GM18907 (cell line): ENCODE measurements around the gene ALKBH7.
A peak's percentile ranks its signal among the peaks of the same experiment; 100 is the strongest.

ENCODE experiments used
- ATAC-seq: cut with Tn5 transposase; IDR thresholded peaks from one replicate; pipeline ENCODE4 v1.9.1; 2021; ENCODE audit warnings: mild to moderate bottlenecking, moderate library complexity; ENCODE audit not compliant: unreplicated experiment

ALKBH7 gene

DNA sequence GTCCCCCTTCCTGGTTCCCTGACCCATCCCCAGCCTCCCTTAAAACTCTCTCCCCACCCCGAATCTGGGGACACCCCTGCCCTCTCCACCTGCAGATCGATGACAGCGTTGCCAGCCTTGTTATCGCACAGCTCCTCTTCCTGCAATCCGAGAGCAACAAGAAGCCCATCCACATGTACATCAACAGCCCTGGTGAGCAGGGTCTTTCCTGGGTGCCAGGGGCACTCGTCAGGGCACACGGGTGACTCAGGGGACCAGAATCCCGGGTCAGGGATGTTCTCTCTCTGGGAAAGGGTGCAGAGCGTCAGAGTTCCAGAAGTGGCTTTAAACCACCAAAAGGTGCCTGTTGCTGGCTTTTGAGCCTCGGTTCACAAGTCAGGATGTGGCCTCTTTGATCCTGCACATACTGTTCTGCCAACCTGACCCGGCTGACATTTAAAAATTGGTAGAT, 10.2 kb upstream of the ALKBH7 start:
- no peak for ATAC-seq

DNA sequence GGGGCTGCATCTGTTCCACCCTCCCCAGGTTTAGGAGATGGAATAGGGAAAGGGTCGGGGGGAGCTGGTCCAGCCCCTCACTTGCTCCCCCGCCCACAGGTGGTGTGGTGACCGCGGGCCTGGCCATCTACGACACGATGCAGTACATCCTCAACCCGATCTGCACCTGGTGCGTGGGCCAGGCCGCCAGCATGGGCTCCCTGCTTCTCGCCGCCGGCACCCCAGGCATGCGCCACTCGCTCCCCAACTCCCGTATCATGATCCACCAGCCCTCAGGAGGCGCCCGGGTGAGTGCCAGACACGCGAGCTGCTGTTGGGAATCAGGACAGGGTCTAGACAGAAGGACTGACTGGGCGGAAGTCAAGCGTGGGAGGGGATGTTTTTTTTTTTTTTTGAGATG, 8.2 kb upstream of the ALKBH7 start:
- no peak for ATAC-seq

DNA sequence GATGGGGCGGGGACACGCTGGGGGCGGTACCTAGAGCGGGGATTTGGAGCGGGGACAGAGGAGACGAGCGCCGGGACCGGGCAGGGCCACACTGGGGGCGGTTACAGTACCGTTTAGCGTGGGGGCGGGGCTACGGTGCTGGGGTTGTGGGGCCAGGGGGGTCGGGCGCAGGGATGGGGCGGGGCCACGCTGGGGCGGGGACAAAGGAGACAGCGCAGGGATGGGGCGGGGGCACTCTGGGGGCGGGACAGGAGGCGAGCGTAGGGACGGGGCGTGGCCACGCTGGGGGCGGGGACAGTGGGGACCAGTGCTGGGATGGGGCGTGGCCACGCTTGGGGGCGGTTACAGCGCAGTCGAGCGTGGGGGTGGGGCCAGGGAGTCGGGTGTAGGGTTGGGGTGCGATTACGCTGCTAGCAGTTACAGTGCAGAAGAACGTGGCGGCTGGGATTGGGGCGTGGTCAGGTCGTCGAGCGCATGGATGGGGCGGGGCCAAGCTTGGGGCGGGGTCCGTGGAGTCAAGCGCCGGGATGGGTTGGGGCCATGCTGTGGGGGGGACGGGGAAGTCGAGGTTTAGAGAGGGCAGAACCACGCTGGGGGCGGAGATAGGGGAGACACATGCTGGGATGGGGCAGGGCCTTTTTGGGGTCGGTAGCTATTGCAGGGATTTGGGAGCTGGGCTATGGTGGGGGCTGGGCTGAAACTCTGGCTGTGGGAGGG, 660 bp downstream of the ALKBH7 start:
- peak; percentile 46 for ATAC-seq

DNA sequence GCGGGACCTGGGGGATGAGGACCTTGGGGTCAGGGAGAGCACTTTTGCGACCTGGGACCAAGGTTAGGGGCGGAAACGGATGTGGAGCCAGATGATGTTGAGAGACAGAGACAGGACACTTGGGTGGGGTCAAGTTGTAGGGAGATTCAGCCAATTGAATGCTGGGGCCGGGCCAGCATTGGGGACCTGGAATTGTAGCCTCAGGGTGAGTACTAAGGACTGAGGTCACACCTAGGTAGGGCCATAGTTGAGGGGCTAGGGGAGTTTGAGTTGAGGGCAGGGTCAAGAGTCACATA, 1.2 kb downstream of the ALKBH7 start:
- no peak for ATAC-seq

DNA sequence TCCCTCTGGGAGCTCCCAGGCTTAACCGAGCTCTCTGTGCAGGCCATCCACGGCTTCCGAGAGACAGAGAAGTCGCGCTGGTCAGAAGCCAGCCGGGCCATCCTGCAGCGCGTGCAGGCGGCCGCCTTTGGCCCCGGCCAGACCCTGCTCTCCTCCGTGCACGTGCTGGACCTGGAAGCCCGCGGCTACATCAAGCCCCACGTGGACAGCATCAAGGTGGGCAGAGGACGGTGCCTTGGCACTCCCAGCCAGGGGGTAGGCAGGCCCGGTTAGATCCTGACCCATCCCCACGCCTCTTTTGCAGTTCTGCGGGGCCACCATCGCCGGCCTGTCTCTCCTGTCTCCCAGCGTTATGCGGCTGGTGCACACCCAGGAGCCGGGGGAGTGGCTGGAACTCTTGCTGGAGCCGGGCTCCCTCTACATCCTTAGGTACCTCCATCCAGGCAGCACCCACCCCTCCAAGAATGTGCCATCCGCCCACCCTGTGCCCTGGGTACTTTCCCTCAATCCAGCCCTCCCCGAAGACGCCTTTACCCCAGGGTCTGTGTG, 1.6 kb downstream of the ALKBH7 start:
- no peak for ATAC-seq

DNA sequence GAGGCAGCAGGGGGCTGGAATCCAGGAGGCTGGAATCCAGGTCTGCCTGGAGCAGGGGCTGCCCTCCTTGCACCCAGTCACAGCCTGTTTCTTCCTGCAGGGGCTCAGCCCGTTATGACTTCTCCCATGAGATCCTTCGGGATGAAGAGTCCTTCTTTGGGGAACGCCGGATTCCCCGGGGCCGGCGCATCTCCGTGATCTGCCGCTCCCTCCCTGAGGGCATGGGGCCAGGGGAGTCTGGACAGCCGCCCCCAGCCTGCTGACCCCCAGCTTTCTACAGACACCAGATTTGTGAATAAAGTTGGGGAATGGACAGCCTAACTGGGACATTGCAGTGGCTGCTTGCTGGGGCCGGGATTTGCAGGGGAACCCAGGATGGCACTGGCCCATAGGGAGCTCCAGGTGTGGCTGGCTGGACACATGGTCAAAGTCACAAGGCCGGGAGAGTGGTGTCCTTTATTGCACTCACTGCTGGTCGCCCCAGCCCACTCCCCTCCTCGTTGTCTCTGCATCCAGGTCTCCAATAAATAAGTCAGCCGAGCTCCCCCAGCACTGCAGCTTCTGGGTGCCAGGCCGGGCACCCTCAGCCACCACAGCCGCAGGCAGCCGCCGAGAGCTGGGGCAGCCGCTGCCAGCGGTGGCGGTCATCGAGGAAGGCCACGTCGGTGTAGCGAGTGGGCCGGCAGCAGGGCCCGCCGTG, 2.3 kb downstream of the ALKBH7 start:
- ATAC-seq, result no peak

DNA sequence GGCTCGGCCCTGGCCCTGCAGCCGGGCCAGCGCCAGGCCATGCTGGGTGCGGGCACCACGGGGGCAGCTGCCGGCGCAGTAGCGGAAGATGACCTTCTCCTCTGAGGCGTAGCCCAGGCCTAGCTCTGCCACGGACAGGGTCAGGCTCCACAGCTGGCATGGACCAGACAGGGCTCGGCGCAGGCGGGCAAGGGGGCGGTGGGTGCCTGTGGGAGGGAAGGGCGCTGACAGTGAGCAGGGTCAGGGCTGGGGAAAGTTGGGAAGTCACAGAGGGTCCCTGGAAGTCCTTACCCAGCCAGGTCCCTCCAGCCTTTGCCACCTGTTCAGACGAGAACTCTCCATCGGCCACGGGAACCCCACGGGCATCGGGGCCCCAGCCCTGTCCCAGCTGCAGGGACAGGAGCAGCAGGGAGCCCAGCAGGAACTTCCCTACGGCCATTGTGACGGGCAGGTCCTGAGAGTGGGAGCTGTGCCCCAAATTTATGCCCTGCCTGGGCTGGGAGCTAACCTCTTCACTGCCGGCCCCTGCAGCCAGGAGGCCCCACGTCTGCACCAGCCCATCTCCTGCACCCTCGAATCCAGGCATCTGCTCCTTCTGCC, 2.9 kb downstream of the ALKBH7 start, which contains the start of gene PSPN:
Gene PSPN, minus strand, starts transcription at position 523 of the 600 bp plus-strand sequence. Its CDS starts 84 bp downstream, at position 439.
- no peak for ATAC-seq

DNA sequence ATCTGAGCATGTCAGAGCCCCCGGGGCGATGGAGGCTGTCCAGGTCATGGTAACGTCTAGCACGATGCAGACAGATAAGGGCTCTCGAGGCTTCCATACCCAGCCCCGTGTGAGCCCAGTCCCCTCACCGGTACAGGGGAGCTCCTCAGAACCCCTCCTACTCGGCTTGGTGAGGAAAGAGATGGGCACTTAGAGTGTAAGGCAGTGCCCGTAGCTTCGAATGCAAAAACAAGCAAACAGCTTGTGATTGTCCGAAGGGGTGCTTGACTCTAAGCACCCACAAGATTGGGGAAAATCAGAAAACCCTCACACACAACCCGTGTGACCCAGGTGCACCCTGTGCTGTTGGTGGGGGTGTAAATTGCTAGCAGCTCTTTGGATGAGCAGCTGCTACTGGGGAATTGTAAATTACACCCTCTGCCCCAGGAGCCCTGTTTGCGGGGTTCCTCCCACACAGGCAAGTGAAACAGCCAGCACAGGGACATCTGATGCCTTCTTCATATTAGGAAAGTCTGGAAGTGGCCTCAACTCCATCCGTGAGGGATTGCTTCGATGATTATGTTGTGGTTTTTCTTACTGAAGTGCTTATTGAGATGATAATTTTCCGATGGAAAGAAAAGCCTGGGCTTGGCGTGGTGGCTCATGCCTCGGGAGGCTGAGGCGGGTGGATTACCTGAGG, 4.1 kb downstream of the ALKBH7 start:
- ATAC-seq, result no peak

DNA sequence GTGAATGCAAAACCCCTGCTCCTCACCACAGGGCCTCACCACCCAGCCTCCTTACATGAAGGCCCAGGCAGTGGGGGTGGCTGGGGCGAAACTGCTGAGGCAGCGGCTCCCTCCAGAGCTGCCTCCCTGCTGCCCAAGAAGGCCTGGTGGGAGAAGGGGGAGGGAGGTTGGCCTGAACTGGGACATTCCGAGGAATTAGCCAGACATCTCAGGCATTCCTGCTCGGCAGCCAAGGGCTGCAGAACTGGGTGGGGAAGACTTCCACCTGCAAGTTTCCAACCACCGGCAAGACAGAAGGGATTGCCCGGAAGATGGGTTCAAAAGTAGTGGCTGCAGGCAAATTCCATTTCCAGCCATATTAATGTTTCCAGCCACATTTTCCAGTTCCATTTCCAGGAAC, 5.4 kb downstream of the ALKBH7 start:
- no peak for ATAC-seq

DNA sequence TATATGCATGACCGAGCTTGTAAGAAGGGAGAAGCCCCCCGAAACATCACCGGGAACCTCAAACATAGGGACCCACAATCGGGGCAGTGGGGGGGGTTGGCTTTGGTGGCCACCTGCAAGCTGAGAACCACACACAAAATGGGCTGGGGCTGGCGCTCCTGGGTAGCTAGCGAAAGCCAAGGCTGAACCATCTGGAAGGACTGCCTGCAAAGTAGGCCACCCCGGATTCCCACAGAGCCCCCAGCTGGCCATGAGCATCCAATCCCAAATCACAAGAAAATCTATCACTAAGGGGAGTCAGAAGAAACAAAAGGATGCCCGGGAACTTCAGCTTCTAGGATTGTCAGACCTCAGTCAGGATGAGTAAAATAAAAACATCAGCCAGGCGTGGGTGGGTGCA, 5.9 kb downstream of the ALKBH7 start:
- ATAC-seq, result no peak

DNA sequence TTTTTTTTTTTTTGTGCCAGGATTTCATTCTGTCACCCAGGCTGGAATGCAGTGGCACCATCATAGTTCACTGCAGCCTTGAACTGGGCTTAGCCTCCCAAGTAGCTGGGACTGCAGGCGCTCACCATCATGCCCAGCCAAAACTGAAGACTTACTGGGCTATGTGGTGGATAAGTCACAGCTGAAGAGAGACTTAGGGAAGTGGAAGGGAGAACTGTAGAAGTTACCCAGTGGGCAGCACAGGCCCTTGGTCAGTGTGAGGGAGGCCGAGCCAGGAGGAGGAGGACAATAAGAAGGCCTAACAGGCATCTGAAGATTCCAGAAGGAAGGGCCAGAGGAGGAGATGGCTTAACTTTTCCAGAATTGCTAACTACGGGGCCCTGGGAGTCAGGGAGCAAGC, 7.2 kb downstream of the ALKBH7 start:
- ATAC-seq, result no peak

DNA sequence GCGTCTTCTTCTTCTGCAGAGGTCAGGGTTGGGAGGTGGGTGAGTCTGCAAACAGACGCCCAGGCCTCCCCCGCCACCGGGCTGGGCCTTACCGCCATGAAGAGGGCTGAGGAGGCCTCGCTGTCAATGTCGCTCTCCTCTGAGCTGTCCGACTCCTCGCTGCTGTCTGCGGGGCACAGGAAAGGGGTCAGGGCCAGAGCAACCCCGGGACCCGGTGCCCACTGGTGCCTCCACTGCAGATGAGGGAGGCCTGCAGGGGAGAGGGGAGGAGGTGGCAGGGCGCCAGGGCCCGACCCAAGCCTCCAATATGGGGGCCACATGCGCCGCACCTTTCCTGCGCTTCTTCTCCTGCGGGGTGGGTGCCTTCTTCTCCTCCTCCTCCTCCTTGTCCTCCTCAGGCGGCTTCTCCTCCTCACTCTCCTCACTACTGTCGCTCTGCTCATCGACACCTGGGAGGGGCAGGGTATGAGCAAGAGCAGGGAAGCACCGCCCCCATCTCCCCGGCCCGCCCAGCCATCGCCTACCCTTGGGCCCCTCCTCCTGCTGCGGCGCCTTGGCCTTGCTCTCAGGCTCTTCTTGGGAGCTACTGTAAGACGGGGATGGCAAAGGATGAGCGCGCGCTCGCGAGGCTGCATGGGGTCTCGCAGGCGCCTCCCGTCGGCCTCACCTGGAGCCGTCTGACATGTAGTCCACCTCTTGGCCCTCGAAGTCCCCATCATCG, 8.6 kb downstream of the ALKBH7 start:
- ATAC-seq, result no peak

DNA sequence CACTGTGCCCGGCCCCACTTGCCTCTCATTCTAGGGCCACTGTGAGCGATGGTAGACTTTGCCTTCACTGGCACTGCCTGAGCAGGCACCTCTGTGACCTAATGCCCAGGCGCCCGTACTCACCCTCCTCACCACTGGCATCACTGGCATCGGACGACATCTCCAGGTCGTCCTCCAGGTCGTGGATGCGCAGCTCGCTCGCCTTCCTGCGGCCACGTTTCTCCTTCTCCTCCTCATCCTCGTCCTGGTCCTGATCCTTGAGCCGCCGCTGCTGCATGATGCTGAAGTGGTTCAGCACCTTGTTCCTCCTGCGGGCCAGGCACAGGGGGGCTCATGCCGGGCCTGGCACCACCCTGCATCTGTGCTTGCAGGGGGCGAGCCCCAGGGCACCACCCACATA, 10.6 kb downstream of the ALKBH7 start:
- no peak for ATAC-seq

DNA sequence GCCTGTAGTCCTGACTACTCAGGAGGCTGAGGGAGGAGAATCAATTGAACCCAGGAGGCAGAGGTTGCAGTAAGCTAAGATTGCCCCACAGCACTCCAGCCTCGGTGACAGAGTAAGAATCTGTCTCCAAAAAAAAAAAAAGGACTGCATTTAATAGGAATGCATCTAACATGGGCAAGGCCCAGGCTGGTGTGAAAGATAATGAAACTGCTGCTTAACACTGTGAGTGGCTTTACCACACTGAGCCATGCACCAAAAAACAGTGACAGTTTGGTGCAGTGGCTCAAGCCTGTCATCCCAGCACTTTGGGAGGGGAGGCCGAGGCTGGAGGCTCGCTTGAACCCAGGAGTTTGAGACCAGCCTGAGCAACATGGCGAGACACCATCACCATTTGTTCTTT, 11.8 kb downstream of the ALKBH7 start:
- no peak for ATAC-seq

DNA sequence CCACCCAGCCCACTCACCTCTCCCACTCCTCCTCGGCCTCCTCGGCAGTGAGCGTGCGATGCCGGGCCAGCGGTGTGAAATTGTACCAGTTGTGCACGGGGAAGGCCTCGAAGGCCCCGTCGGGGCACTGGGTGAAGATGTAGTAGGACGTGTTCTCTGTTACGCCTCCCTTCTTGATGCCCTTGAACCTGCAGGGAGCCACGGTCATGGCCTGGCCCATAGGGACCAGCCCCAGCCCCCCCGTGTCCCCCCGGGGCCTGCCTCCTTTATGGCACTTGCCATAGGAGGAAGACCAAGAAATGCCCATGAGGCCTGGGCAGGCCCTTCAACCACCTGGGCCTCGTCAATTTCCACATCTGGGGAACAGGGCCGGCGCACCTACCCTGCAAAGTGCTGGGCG, 14.8 kb downstream of the ALKBH7 start:
- ATAC-seq, result no peak

DNA sequence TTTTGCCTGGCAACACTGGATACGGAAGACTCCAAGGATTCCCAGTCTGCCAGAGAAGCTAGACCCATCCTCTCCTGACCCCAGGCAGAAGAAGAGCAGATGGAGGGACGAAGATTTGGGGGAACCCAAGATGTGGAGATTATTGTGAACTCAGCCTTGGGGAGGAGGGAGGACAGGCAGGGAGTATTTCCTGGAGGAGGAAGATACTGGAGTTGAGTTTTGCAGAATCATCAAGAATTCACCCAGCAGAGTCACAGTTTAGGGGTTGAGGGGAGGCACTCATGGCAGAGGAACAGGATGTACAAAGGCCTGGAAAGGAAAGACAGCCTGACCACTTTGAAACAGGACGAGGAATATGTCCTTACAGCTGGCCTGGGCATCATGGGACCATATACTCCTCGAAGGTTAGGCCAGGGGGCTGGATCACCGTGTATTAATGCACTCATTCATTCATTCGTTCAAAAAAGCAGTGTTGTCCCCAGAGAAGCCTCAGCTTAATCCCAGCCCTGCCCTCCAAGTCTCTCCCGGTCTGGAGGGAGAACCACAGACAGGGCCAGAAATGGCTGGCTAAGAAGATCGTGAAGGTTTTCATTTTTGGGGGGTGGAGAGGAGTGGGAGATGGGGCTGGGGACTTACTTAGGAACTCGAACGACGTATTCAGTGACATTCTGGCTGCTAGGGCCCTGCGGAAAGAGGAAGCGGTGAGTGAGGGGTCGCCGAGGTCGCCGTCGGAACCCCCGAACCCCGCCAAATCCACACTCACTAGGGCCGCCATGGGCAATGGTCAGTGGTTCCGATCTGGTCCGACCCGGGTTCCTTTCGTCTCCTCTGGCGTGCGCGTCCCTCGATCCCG, 19.9 kb downstream of the ALKBH7 start:
- peak; percentile 7 for ATAC-seq

DNA sequence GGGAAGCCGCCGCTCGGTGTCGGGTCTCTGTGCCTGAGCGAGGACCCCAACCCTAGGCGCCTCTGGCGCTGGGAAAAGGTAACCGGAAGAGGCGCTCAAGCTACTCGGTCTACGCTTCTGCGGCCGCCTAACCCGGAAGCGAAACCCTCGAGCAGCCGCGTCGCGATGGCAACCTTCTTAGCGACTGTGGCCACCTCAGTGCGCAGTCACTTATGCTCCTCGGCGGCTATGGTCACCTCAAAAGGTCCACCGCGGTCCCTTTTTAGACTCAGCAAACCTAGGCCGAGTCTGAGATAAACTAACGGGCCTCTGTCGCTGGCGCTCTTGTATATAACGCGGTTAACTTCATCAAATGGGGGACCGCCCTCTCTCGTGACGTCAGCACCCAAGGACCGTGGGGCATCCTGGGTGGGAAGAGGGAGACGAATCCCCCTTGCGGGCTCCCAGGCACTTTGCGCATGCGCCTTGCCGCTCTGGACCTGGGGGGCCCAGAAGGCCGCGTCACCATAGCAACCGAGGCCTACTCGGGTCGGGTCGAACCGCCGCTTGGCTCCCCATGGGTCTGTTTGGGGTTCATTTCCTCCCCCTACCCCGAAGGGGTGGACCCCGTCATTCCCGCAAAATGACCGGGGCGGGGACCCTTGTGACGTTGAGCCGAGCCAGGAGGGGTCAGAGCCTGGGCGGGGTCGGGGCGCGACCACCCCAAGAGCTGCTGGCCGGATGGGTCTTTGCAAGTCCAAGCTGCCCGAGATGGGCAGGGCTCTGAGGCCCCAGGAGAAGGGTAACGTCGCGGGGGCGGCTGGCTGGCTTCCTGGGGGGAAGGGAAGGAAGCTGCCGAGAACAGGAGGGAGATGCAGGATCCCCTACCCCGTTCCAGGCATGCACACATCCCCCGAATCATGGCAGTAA, 20.7 kb downstream of the ALKBH7 start, which contains the start of gene GTF2F1:
Gene GTF2F1, minus strand, starts transcription at position 91 of the 909 bp plus-strand sequence. CDS start 169 bp downstream, outside the sequence.
- peak; percentile 85 for ATAC-seq

DNA sequence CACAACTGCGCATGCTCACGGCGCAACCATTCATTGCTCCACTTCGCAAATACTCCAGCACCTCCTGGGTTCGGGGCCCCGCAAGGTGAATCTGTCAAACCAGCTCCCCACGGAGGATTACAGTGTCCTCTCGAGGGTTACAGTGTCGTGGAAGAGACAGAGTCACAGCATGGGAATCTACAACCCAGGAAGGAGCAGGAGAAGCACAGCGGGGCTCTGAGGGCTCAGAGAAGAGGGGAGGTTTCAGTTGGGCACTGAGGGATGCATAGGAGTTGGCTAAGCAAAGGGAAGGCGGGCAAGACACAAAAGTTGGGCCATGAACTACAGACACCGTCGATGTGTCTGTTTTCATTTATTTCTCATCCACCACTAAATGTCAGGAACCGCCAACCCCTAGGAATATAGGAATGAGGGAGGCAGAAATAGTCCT, 21.4 kb downstream of the ALKBH7 start:
- ATAC-seq, result peak; percentile 29

DNA sequence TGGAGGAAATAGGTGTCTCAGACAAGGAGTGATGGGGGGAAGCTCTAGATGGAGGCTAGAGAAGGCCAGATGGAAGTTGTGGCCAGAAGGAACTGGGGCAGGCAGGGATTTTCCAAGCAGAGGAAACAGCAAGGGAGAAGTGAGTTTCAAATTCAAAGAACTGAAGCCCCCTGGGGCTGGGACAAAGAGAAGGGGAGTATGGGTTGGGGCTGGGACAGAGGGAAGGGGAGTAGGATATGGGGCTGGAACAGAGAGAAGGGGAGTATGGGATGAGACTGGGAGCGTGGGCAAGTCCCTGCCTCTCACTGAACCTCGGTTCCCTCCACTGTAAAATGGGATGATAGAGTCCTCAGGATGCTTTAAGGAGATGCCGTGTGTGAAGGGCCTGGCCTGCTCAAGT, 22.2 kb downstream of the ALKBH7 start:
- ATAC-seq, result no peak
